Neural progenitor cell (in vitro differentiated cells): ENCODE measurements around the gene PCSK2. TPM values are rescaled to one million over a fixed set of nuclear protein-coding genes. Genes with fewer than 3 reads are reported as not detected.

Experiments
- DNase-seq: peaks from one replicate; pipeline ENCODE4 v3.0.0-alpha.2; 2016; ENCODE audit warnings: low spot score
- H2AFZ ChIP-seq: fragments of 200-600 bp; sonication (generic); replicated peaks from 2 replicates; pipeline ENCODE4 v1.6.1; 2016; ENCODE audit warnings: antibody characterized with exemption
- H3F3A ChIP-seq: fragments of 200-600 bp; sonication (generic); 2 replicates; pipeline ENCODE4 v1.6.1; 2016; ENCODE audit warnings: antibody characterized with exemption, low read depth
- H3K27ac ChIP-seq: fragments of 200-600 bp; sonication (generic); 2 replicates; pipeline ENCODE4 v1.5.1; 2016; ENCODE audit warnings: mild to moderate bottlenecking
- H3K27me3 ChIP-seq: fragments of 200-600 bp; sonication (generic); 2 replicates; pipeline ENCODE4 v1.6.1; 2016; ENCODE audit warnings: mild to moderate bottlenecking, moderate library complexity
- H3K36me3 ChIP-seq: fragments of 200-600 bp; sonication (generic); 2 replicates; pipeline ENCODE4 v1.5.1; 2016
- H3K4me1 ChIP-seq: fragments of 200-600 bp; sonication (generic); 2 replicates; pipeline ENCODE4 v1.6.1; 2016; ENCODE audit warnings: mixed run types
- H3K4me2 ChIP-seq: fragments of 200-600 bp; sonication (generic); 2 replicates; pipeline ENCODE4 v1.6.1; 2016
- H3K4me3 ChIP-seq: fragments of 200-600 bp; sonication (generic); 2 replicates; pipeline ENCODE4 v1.5.1; 2016
- H3K79me2 ChIP-seq: fragments of 200-600 bp; sonication (generic); 2 replicates; pipeline ENCODE4 v1.6.1; 2016; ENCODE audit warnings: low read depth
- H3K9ac ChIP-seq: fragments of 200-600 bp; sonication (generic); 2 replicates; pipeline ENCODE4 v1.6.1; 2016
- H3K9me3 ChIP-seq: fragments of 200-600 bp; sonication (generic); 2 replicates; pipeline ENCODE4 v1.5.1; 2016; ENCODE audit warnings: low read depth
- H4K20me1 ChIP-seq: fragments of 200-600 bp; sonication (generic); 2 replicates; pipeline ENCODE4 v1.6.1; 2016; ENCODE audit warnings: low read depth
- H3K27ac Mint-ChIP-seq: 3 replicates; pipeline ENCODE4 v1.8.0; 2021; ENCODE audit warnings: mixed read lengths
- H3K27me3 Mint-ChIP-seq: 2 replicates; pipeline ENCODE4 v1.8.0; 2022; ENCODE audit warnings: low read depth, mild to moderate bottlenecking, inconsistent platforms, moderate library complexity, mixed read lengths; ENCODE audit not compliant: insufficient read depth
- H3K36me3 Mint-ChIP-seq: 3 replicates; pipeline ENCODE4 v1.8.0; 2021; ENCODE audit warnings: mixed read lengths
- H3K4me1 Mint-ChIP-seq: 3 replicates; pipeline ENCODE4 v1.8.0; 2021; ENCODE audit warnings: mixed read lengths
- H3K4me3 Mint-ChIP-seq: 3 replicates; pipeline ENCODE4 v1.8.0; 2021; ENCODE audit warnings: mild to moderate bottlenecking, moderate library complexity, mixed read lengths
- H3K9me3 Mint-ChIP-seq: 3 replicates; pipeline ENCODE4 v1.8.0; 2020; ENCODE audit warnings: mixed read lengths
- CTCF ChIP-seq: fragments of 200-600 bp; sonication (generic); IDR thresholded peaks from 2 replicates; pipeline ENCODE4 v1.5.1; 2017; ENCODE audit warnings: antibody characterized with exemption, mild to moderate bottlenecking
- EZH2 ChIP-seq: fragments of 200-600 bp; sonication (generic); IDR thresholded peaks from 2 replicates; pipeline ENCODE4 v1.6.1; 2017; ENCODE audit warnings: antibody characterized with exemption, mild to moderate bottlenecking, moderate library complexity
- EZH2phosphoT487 ChIP-seq: fragments of 200-600 bp; sonication (generic); IDR thresholded peaks from 2 replicates; pipeline ENCODE4 v1.6.1; 2017; ENCODE audit warnings: antibody characterized with exemption
- total RNA-seq: library from RNA; depleted of rRNA; stranded (reverse); fragments of >200 nt; gene quantifications from 2 replicates; pipeline ENCODE4 v1.2.3, GENCODE V29; 2015; ENCODE audit warnings: low replicate concordance

The PCSK2 gene
- total RNA-seq, 1 donor from 2014 or later = 0.07 TPM

GRCh38 chr20:17488916-17489600 is 262.2 kb downstream of the PCSK2 start:
- peaks cover 7% of the 10 kb centered on the region for H3K27me3 Mint-ChIP-seq
- H3K9me3 ChIP-seq = no peaks in the 10 kb centered on the region
- no peak overlapping the region for H3K27ac ChIP-seq
- H3K9ac ChIP-seq = no peak overlapping the region
- no peaks in the 10 kb centered on the region for H3K4me1 Mint-ChIP-seq
- H2AFZ ChIP-seq = no peak overlapping the region
- TF ChIP-seq EZH2phosphoT487 (no peak), EZH2 (no peak), CTCF (no peak)
- no peak overlapping the region for H3K4me2 ChIP-seq
- no peaks in the 10 kb centered on the region for H3K27me3 ChIP-seq
- H3K36me3 ChIP-seq = no peaks in the 10 kb centered on the region
- H3K9me3 Mint-ChIP-seq = no peaks in the 10 kb centered on the region
- H3K4me3 Mint-ChIP-seq = no peak overlapping the region
- no peaks in the 10 kb centered on the region for H3K79me2 ChIP-seq
- H3K4me3 ChIP-seq = no peak overlapping the region
- no peak for DNase-seq
- H3K4me1 ChIP-seq = no peaks in the 10 kb centered on the region
- H3K27ac Mint-ChIP-seq = no peak overlapping the region
- no peaks in the 10 kb centered on the region for H4K20me1 ChIP-seq
- H3K36me3 Mint-ChIP-seq = peaks cover 1% of the 10 kb centered on the region
- H3F3A ChIP-seq = no peaks in the 10 kb centered on the region

- H3K79me2 ChIP-seq = no peaks in the 10 kb centered on the region
- peaks cover 7% of the 10 kb centered on the region for H3K27me3 Mint-ChIP-seq
- no peak overlapping the region for H3K4me3 Mint-ChIP-seq
- H3K9ac ChIP-seq = no peak overlapping the region
- no peak overlapping the region for H3K27ac ChIP-seq
- no peaks in the 10 kb centered on the region for H3K36me3 ChIP-seq
- H2AFZ ChIP-seq = no peak overlapping the region
- H3F3A ChIP-seq = no peaks in the 10 kb centered on the region
- H3K36me3 Mint-ChIP-seq = peaks cover 1% of the 10 kb centered on the region
- H3K4me3 ChIP-seq = no peak overlapping the region
- H3K4me1 ChIP-seq = no peaks in the 10 kb centered on the region
- no peak for DNase-seq
- no peaks in the 10 kb centered on the region for H3K27me3 ChIP-seq
- no peaks in the 10 kb centered on the region for H3K4me1 Mint-ChIP-seq
- H3K9me3 Mint-ChIP-seq = no peaks in the 10 kb centered on the region
- H3K27ac Mint-ChIP-seq = no peak overlapping the region
- no peaks in the 10 kb centered on the region for H4K20me1 ChIP-seq
- no peak overlapping the region for H3K4me2 ChIP-seq
- no peaks in the 10 kb centered on the region for H3K9me3 ChIP-seq
- TF ChIP-seq CTCF (no peak), EZH2phosphoT487 (no peak), EZH2 (no peak)
These were observed 263.7 kb downstream of the PCSK2 start for GRCh38 chr20:17490501-17490900.

- Histone ChIP-seq H3K27me3 (no peaks in the 10 kb centered on the region), H3K79me2 (no peaks in the 10 kb centered on the region), H2AFZ (no peak overlapping the region), H3K9ac (no peak overlapping the region), H3F3A (no peaks in the 10 kb centered on the region), H3K27ac (no peak overlapping the region), H3K4me2 (no peak overlapping the region), H4K20me1 (no peaks in the 10 kb centered on the region), H3K9me3 (no peaks in the 10 kb centered on the region), H3K4me1 (no peaks in the 10 kb centered on the region), H3K36me3 (no peaks in the 10 kb centered on the region), H3K4me3 (no peak overlapping the region)
- DNase-seq = no peak
- no peak overlapping the region for H3K4me3 Mint-ChIP-seq
- no peaks in the 10 kb centered on the region for H3K4me1 Mint-ChIP-seq
- H3K27me3 Mint-ChIP-seq = peaks cover 7% of the 10 kb centered on the region
- H3K36me3 Mint-ChIP-seq = peaks cover 1% of the 10 kb centered on the region
- H3K9me3 Mint-ChIP-seq = no peaks in the 10 kb centered on the region
- TF ChIP-seq EZH2 = no peak
- no peak for TF ChIP-seq CTCF
- TF ChIP-seq EZH2phosphoT487 = no peak
- H3K27ac Mint-ChIP-seq = no peak overlapping the region
These were observed 264.2 kb downstream of the PCSK2 start for GRCh38 chr20:17491041-17491440.
